Endothelial cell (in vitro differentiated cells): ENCODE results near the gene FCSK. TPM values are rescaled to one million over a fixed set of nuclear protein-coding genes. Genes with fewer than 3 reads are reported as not detected.

Source experiments
- DNase-seq: peaks from one replicate; pipeline ENCODE4 v3.0.0; 2021; ENCODE audit warnings: low spot score
- H3K27ac Mint-ChIP-seq: one replicate; pipeline ENCODE4 v1.8.0; 2021; ENCODE audit warnings: mixed read lengths, inconsistent platforms; ENCODE audit not compliant: unreplicated experiment
- H3K27me3 Mint-ChIP-seq: one replicate; pipeline ENCODE4 v1.8.0; 2021; ENCODE audit warnings: mild to moderate bottlenecking, moderate library complexity, mixed read lengths, inconsistent platforms; ENCODE audit not compliant: unreplicated experiment
- H3K36me3 Mint-ChIP-seq: one replicate; pipeline ENCODE4 v1.8.0; 2021; ENCODE audit warnings: mild to moderate bottlenecking, low read depth, mixed read lengths, inconsistent platforms; ENCODE audit not compliant: unreplicated experiment
- H3K4me1 Mint-ChIP-seq: one replicate; pipeline ENCODE4 v1.8.0; 2021; ENCODE audit warnings: mild to moderate bottlenecking, mixed read lengths, inconsistent platforms; ENCODE audit not compliant: unreplicated experiment
- H3K4me3 Mint-ChIP-seq: one replicate; pipeline ENCODE4 v1.8.0; 2021; ENCODE audit warnings: mild to moderate bottlenecking, mixed read lengths, inconsistent platforms; ENCODE audit not compliant: unreplicated experiment
- H3K9me3 Mint-ChIP-seq: one replicate; pipeline ENCODE4 v1.8.0; 2021; ENCODE audit warnings: mixed read lengths, inconsistent platforms; ENCODE audit not compliant: unreplicated experiment
- total RNA-seq: library from RNA; stranded (reverse); fragmentation: NEBNext Ultra II Directional; extraction: Animal tissue kit (Norgen Biotek cat#: 25700); gene quantifications from one replicate; pipeline ENCODE4 v1.2.1, GENCODE V29; 2021; ENCODE audit not compliant: unreplicated experiment
- TF ChIP-seq, protein P1 (sequence below): fragments of 200-600 bp; sonication (generic); IDR thresholded peaks from one replicate; pipeline ENCODE4 v1.5.0; 2021; ENCODE audit warnings: antibody characterized with exemption; ENCODE audit not compliant: unreplicated experiment

The FCSK gene
- total RNA-seq, 1 donor from 2014 or later = 14.7 TPM

GRCh38 chr16:70481929-70482536 lies 27.6 kb downstream of the FCSK start:
- H3K36me3 Mint-ChIP-seq = peaks cover 19% of the 10 kb centered on the region
- H3K9me3 Mint-ChIP-seq = no peaks in the 10 kb centered on the region
- H3K4me1 Mint-ChIP-seq = no peaks in the 10 kb centered on the region
- peaks cover 11% of the 10 kb centered on the region for H3K27me3 Mint-ChIP-seq
- peak overlapping the region; percentile 44 for H3K4me3 Mint-ChIP-seq
- H3K27ac Mint-ChIP-seq = no peak overlapping the region
- DNase-seq = no peak
- TF ChIP-seq, protein P1, sequence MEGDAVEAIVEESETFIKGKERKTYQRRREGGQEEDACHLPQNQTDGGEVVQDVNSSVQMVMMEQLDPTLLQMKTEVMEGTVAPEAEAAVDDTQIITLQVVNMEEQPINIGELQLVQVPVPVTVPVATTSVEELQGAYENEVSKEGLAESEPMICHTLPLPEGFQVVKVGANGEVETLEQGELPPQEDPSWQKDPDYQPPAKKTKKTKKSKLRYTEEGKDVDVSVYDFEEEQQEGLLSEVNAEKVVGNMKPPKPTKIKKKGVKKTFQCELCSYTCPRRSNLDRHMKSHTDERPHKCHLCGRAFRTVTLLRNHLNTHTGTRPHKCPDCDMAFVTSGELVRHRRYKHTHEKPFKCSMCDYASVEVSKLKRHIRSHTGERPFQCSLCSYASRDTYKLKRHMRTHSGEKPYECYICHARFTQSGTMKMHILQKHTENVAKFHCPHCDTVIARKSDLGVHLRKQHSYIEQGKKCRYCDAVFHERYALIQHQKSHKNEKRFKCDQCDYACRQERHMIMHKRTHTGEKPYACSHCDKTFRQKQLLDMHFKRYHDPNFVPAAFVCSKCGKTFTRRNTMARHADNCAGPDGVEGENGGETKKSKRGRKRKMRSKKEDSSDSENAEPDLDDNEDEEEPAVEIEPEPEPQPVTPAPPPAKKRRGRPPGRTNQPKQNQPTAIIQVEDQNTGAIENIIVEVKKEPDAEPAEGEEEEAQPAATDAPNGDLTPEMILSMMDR = no peak

- H3K27me3 Mint-ChIP-seq = peaks cover 11% of the 10 kb centered on the region
These were observed 28.2 kb downstream of the FCSK start for GRCh38 chr16:70482624-70483023.

DNA sequence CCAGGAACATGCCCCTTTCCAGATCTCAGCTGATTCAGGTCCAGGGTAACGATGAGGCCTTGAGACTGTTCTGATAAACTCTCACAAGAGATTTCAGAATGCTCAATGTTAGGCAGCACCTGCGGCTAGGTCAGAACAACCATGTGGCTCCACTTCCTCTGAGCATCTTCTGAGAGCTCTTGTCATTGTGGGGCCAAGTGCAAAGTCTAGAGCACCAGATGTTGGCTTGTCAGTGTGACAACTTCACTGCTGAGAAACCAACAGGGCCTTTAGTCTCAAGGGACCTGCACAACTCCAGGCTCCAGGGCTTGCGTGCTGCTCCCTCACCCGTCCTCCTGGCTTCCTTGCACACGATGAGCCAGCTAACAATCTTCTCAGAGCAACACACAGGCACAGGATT lies 29.0 kb downstream of the FCSK start:
- Mint-ChIP-seq H3K36me3 (peaks cover 19% of the 10 kb centered on the region), H3K27ac (no peak overlapping the region)

More at GRCh38 chr16:70482624-70483023, 28.2 kb downstream of the FCSK start:
- no peak for DNase-seq
- Mint-ChIP-seq H3K36me3 (peaks cover 19% of the 10 kb centered on the region), H3K9me3 (no peaks in the 10 kb centered on the region), H3K4me3 (peak overlapping the region; percentile 44), H3K4me1 (no peaks in the 10 kb centered on the region), H3K27ac (no peak overlapping the region)
- TF ChIP-seq, protein P1 = no peak

DNA sequence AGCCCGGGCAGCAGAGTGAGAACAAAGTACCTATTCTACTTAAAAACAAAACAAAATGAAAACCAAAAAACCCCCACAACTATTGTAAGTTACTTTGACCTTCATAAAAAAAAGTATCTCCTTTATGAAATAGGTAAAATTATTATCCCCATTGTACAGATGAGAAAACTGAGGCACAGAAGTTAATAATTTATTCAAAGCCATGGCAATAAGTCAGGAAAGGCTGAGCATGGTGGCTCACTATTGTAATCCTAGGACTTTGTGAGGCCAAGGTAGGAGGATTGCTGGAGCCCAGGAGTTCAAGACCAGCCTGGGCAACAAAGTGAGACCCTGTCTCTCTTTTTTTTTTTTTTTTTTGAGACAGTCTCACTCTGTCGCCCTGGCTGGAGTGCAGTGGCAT lies 30.5 kb downstream of the FCSK start:
- Mint-ChIP-seq H3K9me3 (no peaks in the 10 kb centered on the region), H3K4me3 (no peak overlapping the region), H3K36me3 (peaks cover 23% of the 10 kb centered on the region), H3K27me3 (peaks cover 10% of the 10 kb centered on the region), H3K4me1 (peaks cover 2% of the 10 kb centered on the region), H3K27ac (no peak overlapping the region)
- TF ChIP-seq, protein P1 = no peak
- DNase-seq = no peak

More for the DNA sequence above, 29.0 kb downstream of the FCSK start:
- Mint-ChIP-seq H3K4me1 (no peaks in the 10 kb centered on the region), H3K27me3 (peaks cover 10% of the 10 kb centered on the region), H3K9me3 (no peaks in the 10 kb centered on the region), H3K4me3 (no peak overlapping the region)
- DNase-seq = no peak
- TF ChIP-seq, protein P1 = no peak

- TF ChIP-seq, protein P1 = no peak
- Mint-ChIP-seq H3K4me3 (no peak overlapping the region), H3K27ac (no peak overlapping the region), H3K4me1 (peaks cover 7% of the 10 kb centered on the region), H3K9me3 (no peaks in the 10 kb centered on the region), H3K36me3 (peaks cover 23% of the 10 kb centered on the region), H3K27me3 (peaks cover 2% of the 10 kb centered on the region)
- DNase-seq = no peak
These were observed 35.9 kb downstream of the FCSK start for GRCh38 chr16:70490261-70490660.
